Stimulated activated CD4-positive, alpha-beta T cell treated with anti-CD3 and anti-CD28 coated beads, Interleukin-1b, Interleukin-23, amount 100 ng/mL, for 4 hours (primary cell): Measurements from ENCODE around the gene PAPSS1.
"Not testable (repeated sequence)": the region's sequence is repeated elsewhere in the genome, so short reads cannot be mapped to it uniquely, and the experiment has no call there.

Experiments
- DNase-seq, 2 donors: peaks; one replicate each; pipeline ENCODE4 v3.0.0-alpha.2; 2020; ENCODE audit warnings: low read depth in 2 of 2

Gene PAPSS1

DNA sequence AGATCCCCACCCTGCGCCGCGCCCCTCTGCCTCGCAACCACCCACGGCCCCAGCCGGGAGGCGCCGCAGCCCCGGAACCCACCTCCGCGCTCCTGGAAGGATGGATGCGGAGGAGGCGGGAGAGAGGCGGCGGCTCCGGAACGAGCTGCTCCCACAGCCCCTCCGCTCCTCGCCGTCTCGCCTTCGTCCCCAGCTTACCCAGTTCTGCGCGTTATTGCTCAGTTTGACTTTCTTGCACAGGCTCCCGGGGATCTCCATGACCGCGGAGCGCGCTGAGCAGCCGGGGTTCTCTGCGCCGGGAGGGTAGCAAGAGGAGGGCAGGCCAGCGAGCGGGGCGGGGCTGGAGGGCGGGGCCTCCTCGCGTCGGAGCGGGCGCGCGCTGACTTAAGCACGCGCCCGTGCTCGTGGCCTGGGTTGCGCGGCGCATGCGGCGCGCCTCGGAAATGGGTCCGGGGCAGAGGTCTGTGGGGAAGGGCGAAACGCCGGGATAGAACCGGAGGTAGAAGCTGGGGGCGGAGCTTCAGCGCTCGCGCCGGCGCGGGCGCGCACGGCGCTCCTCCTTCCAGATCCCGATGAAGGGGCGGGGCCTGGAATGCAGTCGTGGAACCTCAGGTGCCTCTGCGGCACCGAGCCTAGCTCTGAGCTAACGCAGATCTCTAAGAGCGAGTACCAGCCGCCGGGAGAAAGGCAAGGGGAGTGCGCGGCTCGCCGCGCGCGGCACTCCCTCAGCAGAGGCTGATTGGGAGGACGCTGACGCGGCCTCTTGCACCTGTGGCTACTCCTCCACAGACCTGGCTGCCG, at the start of gene PAPSS1:
Gene PAPSS1 (minus strand): TSS at position 313 of the 801 bp plus-strand sequence. CDS start 55 bp downstream, at position 258.
- DNase-seq: peak; percentile 86 to 92

DNA sequence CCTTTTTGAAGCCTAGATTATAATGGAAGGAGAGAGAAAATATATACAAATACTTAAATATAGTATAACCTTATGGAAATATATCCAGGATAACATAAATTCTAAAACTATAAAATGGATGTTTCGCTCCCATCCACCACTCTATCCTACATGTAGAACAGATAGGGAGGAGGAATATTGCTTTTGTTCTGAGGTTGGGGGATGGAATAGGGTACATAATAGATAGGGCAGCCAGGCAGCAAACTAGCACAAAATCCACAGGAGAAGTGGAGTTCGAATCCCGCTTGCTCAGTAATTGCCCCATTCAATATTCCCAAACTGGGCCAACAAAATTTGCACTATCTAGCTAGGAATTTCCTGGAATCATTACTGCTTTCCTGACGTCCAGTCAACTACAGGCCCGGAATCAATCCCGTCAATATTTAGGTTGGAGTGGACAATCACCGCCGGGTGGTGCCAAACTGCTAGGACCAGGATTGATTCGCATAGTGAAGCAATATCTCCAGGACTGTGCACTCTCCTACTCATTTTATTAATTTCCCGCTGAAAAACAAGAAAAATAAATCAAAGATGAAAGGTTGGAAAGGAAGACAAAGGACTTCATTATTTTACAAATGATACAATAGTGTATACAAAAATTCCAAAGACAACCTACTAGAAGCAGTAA, 40.4 kb upstream of the PAPSS1 start:
- no peak for DNase-seq

DNA sequence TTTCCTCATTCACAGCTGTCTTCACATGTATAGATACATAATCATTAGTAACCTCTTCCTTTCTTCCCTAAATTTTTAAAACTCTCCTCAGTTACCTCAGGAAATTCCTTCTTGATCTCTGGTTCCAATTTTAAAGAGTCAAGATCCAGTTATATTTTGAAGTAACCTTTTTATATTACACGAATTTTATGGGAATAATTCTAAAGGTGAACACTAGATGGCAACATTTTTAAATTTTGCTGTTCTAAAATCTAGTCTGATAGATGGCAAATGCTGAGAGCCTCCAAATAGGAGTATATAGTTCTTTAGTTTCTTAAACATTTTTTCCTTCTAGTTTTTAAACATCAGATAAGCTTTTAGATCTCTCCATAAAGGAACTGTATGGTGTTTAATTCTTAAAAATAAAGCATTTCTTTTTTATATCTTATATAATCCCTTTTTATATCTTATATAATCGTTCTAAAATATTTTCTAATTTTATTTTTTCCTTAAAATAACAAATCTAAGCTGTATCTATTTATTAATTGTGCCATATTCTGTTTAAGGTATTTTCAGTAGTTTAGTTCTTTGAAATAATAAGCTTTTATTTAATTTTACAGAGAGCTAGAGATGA, 37.9 kb upstream of the PAPSS1 start:
- DNase-seq: no peak

DNA sequence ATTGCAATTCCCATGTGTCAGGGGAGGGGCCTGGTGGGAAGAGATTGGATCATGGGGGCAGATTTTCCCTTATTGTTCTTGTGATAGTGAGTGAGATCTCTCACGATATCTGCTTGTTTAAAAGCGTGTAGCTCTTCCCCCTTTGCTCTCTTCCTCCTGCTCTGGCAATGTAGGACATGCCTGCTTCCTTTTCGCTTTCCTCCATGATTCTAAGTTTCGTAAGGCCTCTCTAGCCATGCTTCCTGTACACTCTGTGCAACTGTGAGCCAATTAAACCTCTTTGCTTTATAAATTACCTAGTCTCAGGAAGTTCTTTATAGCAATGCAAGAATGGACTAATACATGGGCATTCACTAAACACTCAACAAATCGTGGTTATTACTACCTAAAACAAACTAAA, 37.2 kb upstream of the PAPSS1 start:
- no peak for DNase-seq

DNA sequence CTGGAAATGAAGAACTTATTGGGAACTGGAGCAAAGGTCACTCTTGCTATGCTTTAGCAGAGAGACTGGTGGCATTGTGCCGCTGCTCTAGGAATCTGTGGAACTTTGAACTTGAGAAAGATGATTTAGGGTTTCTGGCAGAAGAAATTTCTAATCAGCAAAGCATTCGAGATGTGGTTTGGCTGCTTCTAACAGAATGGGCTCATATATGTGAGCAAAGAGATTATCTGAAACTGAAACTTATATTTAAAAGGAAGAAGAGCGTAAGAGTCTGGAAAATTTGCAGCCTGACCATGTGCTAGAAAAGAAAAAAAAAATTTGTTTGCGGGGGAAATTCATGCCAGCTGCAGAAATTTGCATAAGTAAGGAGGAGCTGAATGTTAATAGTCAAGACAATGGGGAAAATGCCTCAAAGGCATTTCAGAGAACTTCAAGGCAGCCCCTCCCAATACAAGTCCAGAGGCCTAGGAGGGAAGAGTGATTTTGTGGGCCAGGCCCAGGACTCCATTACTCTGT, 35.9 kb upstream of the PAPSS1 start:
- DNase-seq: no peak

DNA sequence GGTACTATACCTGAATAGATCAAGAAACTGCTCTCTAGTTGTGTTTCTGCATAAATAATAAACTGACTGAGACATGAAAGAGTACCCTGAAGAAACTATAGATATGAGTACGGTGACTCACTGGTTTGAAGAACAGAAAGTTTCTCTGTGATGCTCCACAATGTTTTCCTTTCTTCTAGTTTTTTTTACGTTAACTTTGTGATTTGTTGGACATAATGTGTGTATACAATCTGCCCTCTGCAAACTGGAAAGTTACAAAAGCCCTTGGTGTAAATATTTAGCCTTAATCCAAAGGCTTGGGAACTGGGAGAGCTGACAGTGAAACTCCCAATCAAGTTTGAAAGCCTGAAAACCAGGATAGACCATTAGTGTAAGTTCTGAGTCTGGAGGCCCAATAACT, 31.6 kb upstream of the PAPSS1 start:
- no peak for DNase-seq

DNA sequence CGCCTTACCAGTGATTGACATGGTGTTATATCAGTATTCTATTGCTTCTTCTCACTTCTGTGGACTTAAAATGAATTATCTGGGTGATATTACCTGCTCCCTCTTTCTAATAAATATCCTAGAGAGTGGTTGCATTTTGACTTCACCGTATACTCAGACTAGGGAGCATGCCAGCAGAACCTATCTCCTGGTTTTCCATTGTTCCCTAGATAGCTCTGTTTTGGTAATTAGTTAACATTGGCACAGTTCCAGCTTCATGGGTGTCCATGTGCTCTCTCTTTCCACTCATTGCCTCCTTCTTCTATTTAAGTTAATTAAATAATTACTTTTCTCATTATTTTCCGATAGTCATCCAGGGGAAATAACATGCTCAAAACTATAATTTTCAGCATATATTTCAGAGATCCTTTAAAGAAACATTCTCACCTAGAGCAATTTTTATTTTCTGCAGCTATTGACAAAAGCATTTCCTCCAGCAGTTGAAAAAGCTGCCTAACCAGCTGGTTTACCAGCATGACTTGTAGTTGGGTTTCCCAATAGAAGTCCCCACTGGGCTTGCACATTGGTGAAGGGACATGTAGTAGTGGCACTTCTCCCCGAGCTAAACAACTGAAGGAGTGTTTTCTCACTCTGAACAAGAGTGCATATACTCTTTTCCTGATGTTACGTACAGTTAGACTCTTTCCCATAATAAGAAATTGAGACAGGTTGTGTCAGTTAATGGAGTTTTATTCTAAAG, 27.9 kb upstream of the PAPSS1 start:
- DNase-seq: no peak

DNA sequence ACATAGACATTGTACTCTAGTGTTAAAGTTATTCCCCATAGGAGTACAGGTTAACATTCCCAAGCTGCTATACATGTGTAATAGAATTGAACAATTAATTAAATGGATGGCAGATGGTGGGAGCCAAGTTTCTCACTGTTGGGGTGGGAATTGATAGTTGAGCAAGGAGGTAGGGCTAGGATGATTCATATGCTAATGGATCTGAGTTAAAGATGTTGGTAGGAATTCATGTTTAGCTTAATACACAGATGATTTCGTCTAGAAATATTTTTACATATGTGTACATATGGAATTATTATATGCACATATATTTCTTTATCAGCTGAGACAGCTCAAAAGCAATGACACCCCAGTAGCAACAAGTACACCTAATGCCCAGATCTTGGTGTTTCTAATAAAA, 26.1 kb upstream of the PAPSS1 start:
- no peak for DNase-seq

DNA sequence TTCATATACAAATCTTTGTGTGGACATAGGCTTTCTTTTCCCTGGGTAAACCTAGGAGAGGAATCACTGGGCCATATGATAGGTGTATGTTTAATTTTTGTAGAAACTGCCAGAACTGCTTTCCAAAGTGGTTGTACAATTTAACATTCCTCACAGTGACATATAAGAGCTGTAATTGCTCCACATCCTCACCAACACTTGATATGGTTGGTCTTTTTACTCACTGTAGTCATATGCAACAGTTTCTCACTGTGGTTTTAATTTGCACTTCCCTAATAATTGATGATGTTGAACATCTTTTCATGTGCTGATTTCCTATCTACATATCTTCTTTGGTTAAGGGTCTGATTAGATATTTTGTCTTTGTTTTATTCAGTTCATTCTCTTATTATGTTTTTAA, 24.5 kb upstream of the PAPSS1 start:
- DNase-seq: no peak

DNA sequence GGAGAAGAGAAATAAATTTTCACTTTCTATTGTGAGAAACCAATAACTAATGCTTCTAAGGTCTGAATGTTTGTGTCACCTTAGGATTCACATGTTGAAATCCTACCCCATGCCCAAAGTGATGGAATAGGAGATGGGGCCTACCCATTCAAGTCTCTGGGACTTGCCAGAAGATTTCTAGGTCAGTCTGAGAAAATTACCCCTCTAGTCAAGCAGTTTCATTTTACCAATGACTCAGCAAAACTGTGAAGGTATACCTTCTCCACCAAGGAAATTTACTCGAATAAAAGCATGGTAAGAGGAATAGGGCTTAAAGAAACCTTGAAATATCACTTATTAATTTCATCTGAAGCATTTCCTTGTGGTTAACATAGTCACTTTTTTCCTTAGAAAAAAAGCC, 23.5 kb upstream of the PAPSS1 start:
- DNase-seq: no peak

DNA sequence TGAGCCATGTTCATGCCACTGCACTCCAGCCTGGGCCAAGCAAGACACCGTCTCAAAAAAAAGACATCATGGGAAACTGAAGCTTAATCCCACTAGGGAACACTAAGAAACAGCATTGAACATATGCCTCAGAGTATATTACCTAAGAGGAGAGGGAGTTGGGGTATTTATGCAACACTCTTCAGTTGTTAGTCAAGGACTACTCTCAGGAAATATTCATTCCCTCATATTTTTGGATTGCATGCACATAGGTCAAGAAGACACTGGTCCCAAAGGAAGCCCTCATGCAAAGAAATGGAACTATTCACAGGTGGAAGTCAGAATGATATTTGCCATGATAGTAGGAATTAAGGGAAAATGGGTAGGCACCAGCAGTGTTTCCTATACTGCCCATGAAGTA, 22.8 kb upstream of the PAPSS1 start:
- no peak for DNase-seq

DNA sequence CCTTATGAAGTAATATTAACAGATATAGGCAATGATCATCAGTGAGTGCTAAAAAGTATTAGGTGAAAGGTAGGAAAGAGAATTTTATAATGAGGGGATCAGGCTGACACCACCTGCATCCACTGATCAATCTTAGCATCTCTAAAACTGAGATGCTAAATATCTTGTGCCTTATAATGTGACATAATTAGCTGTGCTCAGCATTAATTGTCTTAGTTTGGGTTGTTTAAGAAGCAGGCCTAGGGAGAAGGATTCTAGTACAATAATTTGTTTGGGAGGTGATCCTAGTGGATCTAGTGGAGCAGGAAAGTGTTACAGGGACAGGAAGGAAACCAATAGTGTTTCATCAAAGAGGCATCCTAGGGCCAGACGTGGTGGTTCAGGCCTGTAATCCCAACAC, 22.2 kb upstream of the PAPSS1 start:
- no peak for DNase-seq

DNA sequence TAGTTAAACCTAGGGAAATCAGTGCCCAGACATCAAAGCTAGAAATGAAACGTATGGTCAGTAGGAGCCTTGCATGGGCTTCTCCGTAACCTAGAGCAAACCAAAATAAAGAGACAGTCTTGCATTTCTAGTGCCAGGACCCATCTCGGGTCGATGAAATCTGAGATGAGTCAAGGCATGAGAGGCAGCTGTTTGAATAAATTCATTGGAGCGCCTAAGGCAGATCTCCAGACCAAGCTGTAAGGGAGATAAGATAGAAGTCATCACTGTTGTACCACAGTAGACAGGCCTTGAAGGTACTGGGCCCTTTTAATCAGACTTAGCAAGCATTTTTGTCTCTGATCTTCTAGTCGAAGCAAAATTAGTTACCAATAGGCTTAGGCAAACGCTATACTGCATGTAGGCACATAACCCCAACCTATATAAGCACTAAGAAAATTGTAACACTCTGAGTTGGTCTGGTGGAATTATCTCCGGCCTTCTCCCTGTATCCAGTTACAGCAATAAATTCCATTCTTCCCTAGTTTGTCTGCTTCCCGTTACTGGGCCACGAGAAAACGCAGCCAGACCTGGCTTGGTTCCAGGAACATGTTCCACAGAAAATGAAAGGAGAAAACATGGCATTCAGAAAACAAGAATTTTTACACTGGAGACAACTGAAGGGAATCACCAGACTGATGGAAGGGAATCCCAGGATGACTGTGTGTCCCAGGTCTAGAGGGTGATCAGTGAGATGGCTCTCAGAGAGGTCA, 21.1 kb upstream of the PAPSS1 start:
- DNase-seq: no peak

DNA sequence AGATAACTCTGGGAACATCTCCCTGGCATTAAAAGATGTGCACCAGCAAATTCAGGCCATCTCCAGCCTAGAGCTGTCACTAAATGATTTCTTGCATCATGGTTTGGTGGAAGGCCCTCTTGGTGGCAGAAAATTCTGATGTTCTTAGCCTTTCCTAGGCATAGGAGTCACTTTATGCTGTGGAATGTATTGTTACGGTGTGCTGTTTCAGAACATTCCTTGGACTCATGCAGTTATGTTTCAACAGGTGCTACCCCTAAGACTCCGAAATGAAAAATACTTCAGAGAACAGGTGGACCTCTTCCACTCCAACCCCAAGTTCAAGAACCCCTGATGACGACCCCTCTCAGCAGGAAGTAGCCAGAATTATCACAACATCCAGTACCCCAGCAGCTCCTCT, 20.3 kb upstream of the PAPSS1 start:
- DNase-seq: no peak

DNA sequence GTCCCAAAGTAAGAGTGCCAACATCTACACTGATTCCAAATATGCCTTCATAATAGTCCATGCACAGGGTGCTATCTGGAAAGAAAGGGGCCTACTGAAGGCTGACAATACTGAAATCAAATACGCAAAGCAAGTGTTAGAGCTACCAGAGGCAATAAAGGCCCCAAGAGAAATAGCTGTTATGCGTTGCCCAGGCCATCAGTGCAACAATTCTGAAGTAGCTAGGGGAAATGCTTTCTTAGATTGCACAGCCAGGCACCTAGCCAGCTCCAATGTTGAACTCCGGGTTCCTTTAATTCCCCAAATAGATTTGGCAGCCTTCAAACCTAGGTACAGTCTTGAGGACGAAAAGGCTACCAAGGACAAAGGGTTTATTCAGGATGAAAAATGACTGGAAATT, 17.4 kb upstream of the PAPSS1 start:
- no peak for DNase-seq

DNA sequence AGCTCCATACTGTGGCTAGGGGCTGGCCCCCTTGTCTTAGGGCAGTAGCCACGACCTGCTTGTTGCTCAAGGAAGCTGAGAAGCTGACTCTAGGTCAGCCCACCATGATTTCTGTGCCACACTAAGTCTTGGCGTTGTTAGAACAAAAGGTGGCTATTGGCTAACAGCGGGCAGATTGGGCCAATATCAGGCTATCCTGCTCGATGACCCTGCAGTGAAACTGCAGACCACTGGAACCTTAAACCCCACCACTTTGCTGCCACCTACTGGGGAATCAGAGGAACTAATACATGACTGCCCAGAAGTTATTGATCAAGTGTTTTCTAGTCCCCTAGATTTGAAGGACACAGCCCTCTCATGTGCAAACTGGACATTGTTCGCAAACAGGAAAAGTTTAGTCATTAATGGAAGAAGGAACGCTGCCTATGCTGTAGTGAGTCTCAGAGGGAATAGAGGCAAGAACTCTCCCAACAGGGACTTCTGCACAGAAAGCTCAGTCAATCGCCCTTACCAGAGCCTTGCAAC, 17.0 kb upstream of the PAPSS1 start:
- DNase-seq: peak in 1 of 2 donors; percentile 31

DNA sequence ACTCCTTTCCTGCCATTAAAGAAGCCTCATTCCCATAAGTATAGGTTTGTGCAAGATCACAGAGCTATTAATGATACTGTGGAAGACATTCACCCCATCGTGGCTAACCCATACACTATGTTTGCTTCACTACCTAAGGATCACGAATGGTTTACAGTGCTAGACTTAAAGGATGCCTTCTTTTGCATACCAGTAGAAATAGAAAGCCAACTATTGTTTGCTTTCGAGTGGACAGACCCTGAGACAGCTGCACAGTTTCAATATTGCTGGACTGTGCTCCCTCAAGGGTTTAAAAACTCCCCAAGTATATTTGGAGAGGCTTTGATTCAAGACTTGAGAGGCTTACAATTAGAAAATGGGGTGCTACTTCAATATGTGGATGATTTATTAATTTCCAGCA, 16.0 kb upstream of the PAPSS1 start:
- no peak for DNase-seq

DNA sequence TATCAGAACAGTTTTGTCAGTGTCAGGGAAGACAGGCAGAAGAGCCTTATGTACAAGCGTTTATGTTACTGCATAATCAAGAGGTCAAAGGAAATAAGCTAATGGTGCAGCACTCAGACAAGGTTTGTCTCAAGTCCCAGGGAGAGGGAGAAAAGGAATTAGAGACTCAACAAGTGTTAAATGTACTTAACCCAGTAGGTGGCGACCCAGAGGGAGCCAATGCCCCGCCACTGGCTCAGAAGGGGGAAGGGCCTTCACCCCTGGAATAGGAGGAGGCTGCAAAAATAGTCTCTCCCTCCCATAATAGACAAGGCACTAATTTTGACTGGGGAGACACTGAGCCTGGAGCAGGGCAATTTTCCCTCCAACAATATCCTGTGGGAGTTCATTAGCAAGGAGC, 14.1 kb upstream of the PAPSS1 start:
- no peak for DNase-seq

DNA sequence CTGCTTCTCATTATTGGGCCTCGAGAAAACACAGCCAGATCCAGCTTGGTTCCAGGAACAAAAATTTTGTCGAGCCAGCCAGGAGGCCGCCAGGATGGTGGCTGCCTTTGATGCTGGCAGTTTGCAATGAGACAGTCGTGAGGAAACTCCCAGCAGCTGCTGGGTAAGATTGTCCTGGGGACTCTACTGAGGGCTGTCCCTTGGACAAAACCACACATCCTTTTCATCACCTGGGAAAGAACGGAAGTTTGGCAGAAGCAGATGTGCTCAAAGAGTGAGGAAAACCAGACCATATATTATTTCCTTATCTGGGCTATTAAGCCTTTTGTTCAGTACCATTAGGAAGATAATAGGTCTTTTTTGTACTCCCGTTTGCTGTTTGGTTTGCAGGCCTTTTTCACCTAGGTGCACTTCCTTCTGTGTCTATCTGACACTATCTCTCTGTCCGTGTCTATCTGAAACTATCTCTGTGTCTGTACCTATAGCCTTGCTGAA, 13.4 kb upstream of the PAPSS1 start:
- DNase-seq: no peak

DNA sequence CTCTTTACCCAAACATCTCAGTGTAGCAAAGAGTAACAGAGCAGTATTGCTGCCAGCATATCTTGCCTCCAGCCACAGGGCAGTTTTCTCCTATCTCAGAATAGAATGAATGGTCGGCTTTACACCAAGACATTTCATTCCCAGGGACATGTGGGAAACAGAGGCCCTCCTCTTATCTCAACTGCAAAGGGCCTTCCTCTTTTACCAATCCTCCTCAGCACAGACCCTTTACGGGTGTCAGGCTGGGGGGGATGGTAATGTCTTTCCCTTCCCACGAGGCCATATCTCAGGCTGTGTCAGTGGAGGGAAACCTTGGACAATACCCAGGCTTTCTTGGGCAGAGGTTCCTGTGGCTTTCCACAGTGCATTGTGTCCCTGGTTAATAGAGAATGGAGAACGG, 9.0 kb upstream of the PAPSS1 start:
- DNase-seq: not testable (repeated sequence)
